Activated CD4-positive, alpha-beta T cell treated with anti-CD3 and anti-CD28 coated beads, Interleukin-2, amount 10 ng/mL, durations not matched to agents 24 days and 14 days (primary cell): ENCODE results near the gene EPHX1. TPM values are rescaled to one million over a fixed set of nuclear protein-coding genes. Genes with fewer than 3 reads are reported as not detected.
A peak's percentile ranks its signal among the peaks of the same experiment; 100 is the strongest.
"Not testable (repeated sequence)": the region's sequence is repeated elsewhere in the genome, so short reads cannot be mapped to it uniquely, and the experiment has no call there.

Source experiments
- DNase-seq: peaks from one replicate; pipeline ENCODE4 v3.0.0; 2022
- H3K27ac Mint-ChIP-seq: one replicate; pipeline ENCODE4 v1.8.0; 2022; ENCODE audit warnings: mild to moderate bottlenecking, mixed read lengths
- H3K27me3 Mint-ChIP-seq: one replicate; pipeline ENCODE4 v1.8.0; 2022; ENCODE audit warnings: mixed read lengths
- H3K36me3 Mint-ChIP-seq: one replicate; pipeline ENCODE4 v1.8.0; 2022; ENCODE audit warnings: low read depth, mild to moderate bottlenecking, mixed read lengths
- H3K4me1 Mint-ChIP-seq: one replicate; pipeline ENCODE4 v1.8.0; 2021; ENCODE audit warnings: mixed read lengths
- H3K4me3 Mint-ChIP-seq: one replicate; pipeline ENCODE4 v1.8.0; 2022; ENCODE audit warnings: mild to moderate bottlenecking, moderate library complexity, mixed read lengths
- H3K9me3 Mint-ChIP-seq: one replicate; pipeline ENCODE4 v1.8.0; 2021; ENCODE audit warnings: mixed read lengths
- intact Hi-C: fragments of 100-400 bp; cut with micrococcal nuclease; formaldehyde crosslinking; loops from one replicate; pipeline ENCODE4 v1.15.1; 2023
- total RNA-seq: library from RNA; stranded (reverse); gene quantifications from 2 replicates; pipeline ENCODE4 v1.2.3, GENCODE V29; 2022

Gene EPHX1
- total RNA-seq, 1 donor from 2014 or later: 1.8 TPM

- DNase-seq, H3K27me3 Mint-ChIP-seq, H3K9me3 Mint-ChIP-seq, intact Hi-C loops, H3K27ac Mint-ChIP-seq, H3K4me3 Mint-ChIP-seq, H3K4me1 Mint-ChIP-seq: not testable (repeated sequence)
- peaks cover 27% of the 10 kb centered on the region for H3K36me3 Mint-ChIP-seq
These were observed 13.8 kb upstream of the EPHX1 start for GRCh38 chr1:225796097-225796496.

- H3K27me3 Mint-ChIP-seq, H3K9me3 Mint-ChIP-seq, H3K4me1 Mint-ChIP-seq, H3K36me3 Mint-ChIP-seq, intact Hi-C loops, H3K27ac Mint-ChIP-seq, H3K4me3 Mint-ChIP-seq, DNase-seq: not testable (repeated sequence)
These were observed 8.8 kb upstream of the EPHX1 start for GRCh38 chr1:225801146-225801545.

- Mint-ChIP-seq H3K27ac (no peak overlapping the region), H3K36me3 (no peaks in the 10 kb centered on the region), H3K9me3 (no peaks in the 10 kb centered on the region), H3K4me3 (no peak overlapping the region), H3K27me3 (peaks cover 14% of the 10 kb centered on the region), H3K4me1 (peaks cover 8% of the 10 kb centered on the region)
- no peak for DNase-seq
- intact Hi-C loops: no loop called here
These were observed 3.7 kb upstream of the EPHX1 start for GRCh38 chr1:225806249-225806648.

- H3K4me3 Mint-ChIP-seq, H3K9me3 Mint-ChIP-seq, intact Hi-C loops, H3K36me3 Mint-ChIP-seq, H3K4me1 Mint-ChIP-seq, DNase-seq, H3K27ac Mint-ChIP-seq: not testable (repeated sequence)
- H3K27me3 Mint-ChIP-seq: peaks cover 19% of the 10 kb centered on the region
These were observed 3.2 kb upstream of the EPHX1 start for GRCh38 chr1:225806736-225807135.

GRCh38 chr1:225808136-225808535 is 1.8 kb upstream of the EPHX1 start:
- H3K27me3 Mint-ChIP-seq: peaks cover 22% of the 10 kb centered on the region
- H3K27ac Mint-ChIP-seq: no peak overlapping the region
- no peak for DNase-seq
- intact Hi-C loops: loop anchor here (2.0 kb wide), 1 partner anchor 31 kb away; the partner anchor contains the start of gene SRP9
- H3K4me1 Mint-ChIP-seq: peaks cover 8% of the 10 kb centered on the region
- H3K9me3 Mint-ChIP-seq: no peaks in the 10 kb centered on the region
- no peak overlapping the region for H3K4me3 Mint-ChIP-seq
- no peaks in the 10 kb centered on the region for H3K36me3 Mint-ChIP-seq

- H3K27me3 Mint-ChIP-seq: peaks cover 22% of the 10 kb centered on the region
- not testable (repeated sequence) for DNase-seq, H3K27ac Mint-ChIP-seq, H3K9me3 Mint-ChIP-seq, H3K4me1 Mint-ChIP-seq, H3K36me3 Mint-ChIP-seq
- H3K4me3 Mint-ChIP-seq: peak overlapping the region; percentile 79
- intact Hi-C loops: loop anchor here (5.0 kb wide), 2 partner anchors 56 to 71 kb away; partner anchors contain the start of gene TMEM63A
These were observed 935 bp downstream of the EPHX1 start for GRCh38 chr1:225810579-225811538.

- intact Hi-C loops: loop anchor here (5.0 kb wide), 2 partner anchors 55 to 70 kb away; partner anchors contain the start of gene TMEM63A
- no peak for DNase-seq
- H3K27ac Mint-ChIP-seq: no peak overlapping the region
- H3K36me3 Mint-ChIP-seq: no peaks in the 10 kb centered on the region
- H3K9me3 Mint-ChIP-seq: no peaks in the 10 kb centered on the region
- H3K4me1 Mint-ChIP-seq: peaks cover 8% of the 10 kb centered on the region
- H3K4me3 Mint-ChIP-seq: peak overlapping the region; percentile 79
- H3K27me3 Mint-ChIP-seq: peaks cover 22% of the 10 kb centered on the region
These were observed 1.9 kb downstream of the EPHX1 start for GRCh38 chr1:225811622-225812487.

GRCh38 chr1:225812488-225813213 is 2.7 kb downstream of the EPHX1 start:
- intact Hi-C loops: loop anchor here (5.0 kb wide), 2 partner anchors 55 to 70 kb away; partner anchors contain the start of gene TMEM63A
- Mint-ChIP-seq H3K27me3 (peaks cover 22% of the 10 kb centered on the region), H3K9me3 (no peaks in the 10 kb centered on the region), H3K36me3 (no peaks in the 10 kb centered on the region), H3K27ac (no peak overlapping the region), H3K4me3 (no peak overlapping the region), H3K4me1 (peaks cover 9% of the 10 kb centered on the region)
- DNase-seq: no peak

GRCh38 chr1:225813214-225813964 is 3.5 kb downstream of the EPHX1 start:
- intact Hi-C loops: loop anchor here (5.0 kb wide), 2 partner anchors 54 to 69 kb away; partner anchors contain the start of gene TMEM63A
- H3K4me1 Mint-ChIP-seq: peaks cover 15% of the 10 kb centered on the region

GRCh38 chr1:225814381-225814780 is 4.5 kb downstream of the EPHX1 start:
- H3K9me3 Mint-ChIP-seq: no peaks in the 10 kb centered on the region
- intact Hi-C loops: loop anchor here (5.0 kb wide), 2 partner anchors 53 to 68 kb away; partner anchors contain the start of gene TMEM63A
- H3K36me3 Mint-ChIP-seq: no peaks in the 10 kb centered on the region
- H3K27me3 Mint-ChIP-seq: peaks cover 16% of the 10 kb centered on the region
- H3K4me3 Mint-ChIP-seq: no peak overlapping the region
- H3K27ac Mint-ChIP-seq: no peak overlapping the region
- peaks cover 15% of the 10 kb centered on the region for H3K4me1 Mint-ChIP-seq
- DNase-seq: no peak

More at GRCh38 chr1:225813214-225813964, 3.5 kb downstream of the EPHX1 start:
- peaks cover 18% of the 10 kb centered on the region for H3K27me3 Mint-ChIP-seq
- no peak for DNase-seq
- no peaks in the 10 kb centered on the region for H3K36me3 Mint-ChIP-seq
- H3K9me3 Mint-ChIP-seq: no peaks in the 10 kb centered on the region
- no peak overlapping the region for H3K27ac Mint-ChIP-seq
- no peak overlapping the region for H3K4me3 Mint-ChIP-seq

- intact Hi-C loops, H3K4me3 Mint-ChIP-seq, DNase-seq, H3K36me3 Mint-ChIP-seq, H3K27ac Mint-ChIP-seq, H3K9me3 Mint-ChIP-seq: not testable (repeated sequence)
- H3K27me3 Mint-ChIP-seq: peaks cover 16% of the 10 kb centered on the region
- H3K4me1 Mint-ChIP-seq: peaks cover 11% of the 10 kb centered on the region
These were observed 5.2 kb downstream of the EPHX1 start for GRCh38 chr1:225815090-225815489.

- no peaks in the 10 kb centered on the region for H3K9me3 Mint-ChIP-seq
- no peaks in the 10 kb centered on the region for H3K36me3 Mint-ChIP-seq
- no peak overlapping the region for H3K4me3 Mint-ChIP-seq
- intact Hi-C loops: no loop called here
- peaks cover 13% of the 10 kb centered on the region for H3K27me3 Mint-ChIP-seq
- H3K27ac Mint-ChIP-seq: no peak overlapping the region
- peaks cover 8% of the 10 kb centered on the region for H3K4me1 Mint-ChIP-seq
- no peak for DNase-seq
These were observed 5.7 kb downstream of the EPHX1 start for GRCh38 chr1:225815526-225816178.
